Activated CD4-positive, alpha-beta T cell treated with anti-CD3 and anti-CD28 coated beads, Interleukin-2, amount 50 U/mL, for 16 hours (primary cell): Measurements from ENCODE around the gene ARHGAP9.
"Not testable (repeated sequence)": the region's sequence is repeated elsewhere in the genome, so short reads cannot be mapped to it uniquely, and the experiment has no call there.

ENCODE experiments used
- DNase-seq: peaks from one replicate; pipeline ENCODE4 v3.0.0-alpha.2; 2020

ARHGAP9 gene

DNA sequence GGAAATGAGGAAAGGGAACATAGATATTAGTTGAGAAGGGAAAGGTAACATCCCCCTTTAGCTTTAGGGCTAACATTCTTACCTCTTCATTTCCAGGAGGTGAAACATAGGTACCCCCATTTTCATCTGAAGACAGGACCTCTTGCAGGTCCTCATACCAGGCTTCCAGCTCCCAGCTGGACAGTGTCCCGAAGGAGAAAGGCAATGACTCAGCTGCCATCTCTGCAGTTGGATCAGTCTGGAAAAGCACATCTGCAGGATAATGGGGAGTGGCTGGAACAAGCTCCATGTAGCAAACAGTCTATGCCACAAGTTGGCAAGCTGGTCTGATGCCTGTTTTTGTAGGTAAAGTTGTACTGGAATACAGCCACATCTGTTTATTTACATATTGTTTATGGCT is 37.5 kb upstream of the ARHGAP9 start:
- no peak for DNase-seq

- no peak for DNase-seq
Observed at GRCh38 chr12:57516617-57517153, 37.0 kb upstream of the ARHGAP9 start.

DNA sequence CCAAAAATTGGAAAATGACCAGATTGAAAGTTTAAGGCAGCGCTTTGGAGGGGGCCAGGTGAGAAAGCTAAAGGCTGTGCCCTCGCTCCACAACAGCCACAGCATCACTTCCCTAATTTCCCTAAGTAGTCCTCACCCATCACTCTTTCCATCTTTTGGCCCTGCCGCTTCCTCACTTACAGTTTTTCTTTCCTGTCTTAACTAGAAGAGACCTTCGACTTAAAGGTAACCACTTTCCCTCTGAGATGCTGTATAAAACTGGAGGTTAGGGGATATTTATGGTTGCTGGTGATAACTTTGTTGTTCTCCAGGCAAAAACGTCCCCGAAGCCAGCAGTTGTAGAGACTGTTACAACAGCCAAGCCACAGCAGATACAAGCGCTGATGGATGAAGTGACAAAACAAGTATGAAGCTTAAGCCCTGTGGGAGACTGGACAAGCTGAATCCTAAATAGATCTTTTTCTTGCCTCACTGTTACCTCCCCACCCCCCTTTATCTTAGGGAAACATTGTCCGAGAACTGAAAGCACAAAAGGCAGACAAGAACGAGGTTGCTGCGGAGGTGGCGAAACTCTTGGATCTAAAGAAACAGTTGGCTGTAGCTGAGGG is 36.4 kb upstream of the ARHGAP9 start:
- DNase-seq: no peak

- DNase-seq: no peak
Observed at GRCh38 chr12:57515408-57515933, 35.8 kb upstream of the ARHGAP9 start.

- DNase-seq: no peak
Observed at GRCh38 chr12:57514720-57515407, 35.2 kb upstream of the ARHGAP9 start.

DNA sequence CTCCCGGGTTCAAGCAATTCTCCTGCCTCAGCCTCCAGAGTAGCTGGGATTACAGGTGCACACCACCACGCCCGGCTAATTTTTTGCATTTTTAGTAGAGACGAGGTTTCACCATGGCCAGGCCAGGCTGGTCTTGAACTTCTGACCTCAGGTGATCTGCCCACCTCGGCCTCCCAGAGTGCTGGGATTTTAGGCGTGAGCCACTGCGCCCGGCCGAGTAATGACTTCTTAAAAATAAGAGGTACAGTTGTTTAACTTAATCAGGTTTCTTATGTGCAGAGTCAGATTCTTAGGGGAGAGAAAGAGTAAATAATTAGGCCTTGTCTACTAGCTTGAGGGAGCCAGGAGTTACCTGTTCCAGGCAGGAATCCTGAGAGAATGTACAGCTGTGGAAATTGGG is 34.6 kb upstream of the ARHGAP9 start:
- not testable (repeated sequence) for DNase-seq

DNA sequence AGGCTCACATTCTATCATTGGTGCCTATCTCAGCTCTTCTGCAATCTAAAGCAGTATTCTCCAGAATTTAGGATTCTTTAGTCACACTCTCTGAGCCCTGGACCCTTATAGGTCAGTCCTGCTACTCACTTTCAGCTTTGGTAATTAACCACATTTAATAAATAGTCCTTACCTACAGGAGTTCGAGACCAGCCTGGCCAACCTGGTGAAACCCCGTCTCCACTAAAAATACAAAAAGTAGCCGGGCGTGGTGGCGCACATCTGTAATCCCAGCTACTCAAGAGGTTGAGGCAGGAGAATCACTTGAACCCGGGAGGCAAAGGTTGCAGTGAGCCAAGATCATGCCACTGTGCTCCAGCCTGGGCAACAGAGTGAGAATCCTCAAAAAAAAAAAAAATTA is 34.0 kb upstream of the ARHGAP9 start:
- not testable (repeated sequence) for DNase-seq

- no peak for DNase-seq
Observed at GRCh38 chr12:57513266-57513665, 33.6 kb upstream of the ARHGAP9 start.

GRCh38 chr12:57512665-57513064 is 33.0 kb upstream of the ARHGAP9 start:
- no peak for DNase-seq

DNA sequence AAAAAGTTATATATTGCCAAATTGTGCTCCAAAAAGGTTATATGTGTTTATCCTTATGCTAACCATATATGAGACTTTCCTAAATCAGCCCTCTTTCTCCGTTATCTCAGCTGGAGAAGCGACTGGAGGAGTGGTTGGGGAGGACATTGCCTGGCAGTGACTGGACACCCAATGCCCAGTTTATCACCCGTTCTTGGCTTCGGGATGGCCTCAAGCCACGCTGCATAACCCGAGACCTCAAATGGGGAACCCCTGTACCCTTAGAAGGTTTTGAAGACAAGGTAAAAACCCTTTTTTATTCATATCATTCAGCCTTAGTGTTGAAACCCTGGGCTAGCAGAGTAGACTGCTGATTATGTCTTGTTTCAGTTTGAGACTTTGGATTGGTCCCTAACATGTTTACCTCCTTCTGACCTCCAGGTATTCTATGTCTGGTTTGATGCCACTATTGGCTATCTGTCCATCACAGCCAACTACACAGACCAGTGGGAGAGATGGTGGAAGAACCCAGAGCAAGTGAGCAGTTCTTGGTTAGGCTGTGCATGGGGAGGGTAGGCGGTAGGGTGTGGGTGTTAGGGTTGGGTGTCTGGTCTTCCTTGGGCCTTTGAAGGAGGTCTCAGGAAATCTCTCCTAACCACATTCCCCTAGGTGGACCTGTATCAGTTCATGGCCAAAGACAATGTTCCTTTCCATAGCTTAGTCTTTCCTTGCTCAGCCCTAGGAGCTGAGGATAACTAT is 32.1 kb upstream of the ARHGAP9 start:
- no peak for DNase-seq

DNA sequence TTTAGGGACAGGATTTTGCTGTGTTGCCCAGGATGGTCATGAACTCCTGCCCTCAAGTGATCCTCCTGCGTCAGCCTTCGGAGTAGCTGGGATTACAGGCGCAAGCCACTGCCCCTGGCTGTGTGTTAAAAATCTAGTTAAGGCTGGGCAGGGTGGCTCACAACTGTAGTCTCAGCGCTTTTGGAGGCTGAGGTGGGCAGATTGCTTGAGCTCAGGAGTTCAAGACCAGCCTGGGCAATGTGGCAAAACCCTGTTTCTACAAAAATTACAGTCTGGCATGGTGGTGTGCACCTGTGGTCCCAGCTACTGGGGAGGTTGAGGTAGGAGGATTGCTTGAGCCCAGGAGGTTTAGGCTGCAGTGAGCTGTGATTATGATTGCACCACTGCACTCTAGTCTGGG is 31.5 kb upstream of the ARHGAP9 start:
- no peak for DNase-seq

DNA sequence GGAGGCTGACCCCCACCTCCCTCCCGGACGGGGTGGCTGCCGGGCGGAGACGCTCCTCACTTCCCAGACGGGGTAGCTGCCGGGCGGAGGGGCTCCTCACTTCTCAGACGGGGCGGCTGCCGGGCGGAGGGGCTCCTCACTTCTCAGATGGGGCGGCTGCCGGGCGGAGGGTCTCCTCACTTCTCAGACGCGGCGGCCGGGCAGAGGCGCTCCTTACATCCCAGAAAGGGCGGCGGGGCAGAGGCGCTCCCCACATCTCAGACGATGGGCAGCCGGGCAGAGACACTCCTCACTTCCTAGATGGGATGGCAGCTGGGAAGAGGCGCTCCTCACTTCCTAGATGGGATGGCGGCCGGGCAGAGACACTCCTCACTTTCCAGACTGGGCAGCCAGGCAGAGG is 28.1 kb upstream of the ARHGAP9 start:
- not testable (repeated sequence) for DNase-seq

DNA sequence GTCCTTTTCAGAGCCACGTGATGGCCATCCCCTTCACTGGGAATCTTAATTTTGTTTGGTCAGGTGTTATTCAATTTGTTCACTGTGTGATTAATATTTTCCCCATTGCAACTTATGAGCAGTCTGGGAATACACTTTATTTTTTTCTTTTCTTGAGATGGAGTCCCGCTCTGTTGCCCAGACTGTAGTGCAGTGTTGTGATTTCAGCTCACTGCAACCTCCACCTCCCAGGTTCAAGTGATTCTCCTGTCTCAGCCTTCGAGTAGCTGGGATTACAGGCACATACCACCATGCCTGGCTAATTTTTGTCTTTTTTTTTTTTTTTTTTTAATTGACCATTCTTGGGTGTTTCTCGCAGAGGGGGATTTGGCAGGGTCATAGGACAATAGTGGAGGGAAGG is 26.9 kb upstream of the ARHGAP9 start:
- not testable (repeated sequence) for DNase-seq

DNA sequence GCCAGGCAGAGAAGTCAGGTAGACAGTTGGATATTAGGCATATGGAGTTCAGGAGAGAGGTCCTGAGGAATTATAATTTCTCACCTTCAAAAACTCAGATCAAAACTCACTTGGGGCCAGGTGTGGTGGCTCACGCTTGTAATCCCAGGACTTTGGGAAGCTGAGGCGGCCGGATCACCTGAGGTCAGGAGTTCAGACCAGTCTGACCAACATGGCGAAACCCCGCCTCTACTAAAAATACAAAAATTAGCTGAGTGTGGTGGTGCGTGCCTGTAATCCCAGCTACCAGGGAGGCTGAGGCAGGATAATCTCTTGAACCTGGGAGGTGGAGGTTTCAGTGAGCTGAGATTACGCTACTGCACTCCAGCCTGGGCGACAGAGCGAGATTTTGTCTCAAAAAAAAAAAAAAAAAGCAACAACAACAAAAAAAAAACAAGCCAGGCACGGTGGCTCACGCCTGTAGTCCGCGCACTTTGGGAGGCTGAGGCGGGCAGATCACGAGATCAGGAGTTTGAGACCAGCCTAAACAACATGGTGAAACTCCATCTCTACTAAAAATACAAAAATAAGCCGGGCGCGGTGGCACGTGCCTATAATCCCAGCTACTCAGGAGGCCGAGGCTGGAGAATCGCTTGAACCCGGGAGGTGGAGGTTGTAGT is 22.8 kb upstream of the ARHGAP9 start:
- not testable (repeated sequence) for DNase-seq

GRCh38 chr12:57500213-57500612 is 20.5 kb upstream of the ARHGAP9 start:
- no peak for DNase-seq

DNA sequence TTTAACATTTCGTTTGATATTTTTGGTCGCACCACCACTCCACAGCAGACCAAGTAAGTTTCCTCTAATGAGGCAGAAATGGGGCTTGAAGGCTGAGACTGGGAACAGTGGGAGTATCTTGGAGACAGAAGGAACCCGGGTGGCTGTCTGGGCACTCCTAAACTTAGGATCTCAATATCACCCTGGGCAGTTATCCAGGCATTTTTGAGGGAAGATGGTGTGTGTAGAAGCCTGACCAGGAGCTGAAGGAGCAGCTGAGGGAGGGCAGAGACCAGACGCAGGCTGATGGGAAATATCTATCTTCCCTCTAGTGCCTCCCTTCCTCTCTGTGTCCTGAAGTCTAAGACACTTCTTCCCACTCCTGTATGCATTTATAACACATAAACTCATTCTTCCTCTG is 18.9 kb upstream of the ARHGAP9 start:
- no peak for DNase-seq

DNA sequence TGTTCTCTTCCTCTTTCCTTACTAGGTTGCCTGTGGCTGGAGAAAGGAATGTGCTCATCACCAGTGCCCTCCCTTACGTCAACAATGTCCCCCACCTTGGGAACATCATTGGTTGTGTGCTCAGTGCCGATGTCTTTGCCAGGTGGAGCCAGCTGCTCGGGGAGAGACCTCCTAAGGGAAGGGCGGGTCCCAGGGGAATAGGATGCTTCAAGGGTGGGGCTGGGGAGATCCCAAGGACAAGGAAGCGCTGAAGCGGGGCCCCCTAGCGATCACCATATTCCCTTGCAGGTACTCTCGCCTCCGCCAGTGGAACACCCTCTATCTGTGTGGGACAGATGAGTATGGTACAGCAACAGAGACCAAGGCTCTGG is 18.5 kb upstream of the ARHGAP9 start:
- no peak for DNase-seq

DNA sequence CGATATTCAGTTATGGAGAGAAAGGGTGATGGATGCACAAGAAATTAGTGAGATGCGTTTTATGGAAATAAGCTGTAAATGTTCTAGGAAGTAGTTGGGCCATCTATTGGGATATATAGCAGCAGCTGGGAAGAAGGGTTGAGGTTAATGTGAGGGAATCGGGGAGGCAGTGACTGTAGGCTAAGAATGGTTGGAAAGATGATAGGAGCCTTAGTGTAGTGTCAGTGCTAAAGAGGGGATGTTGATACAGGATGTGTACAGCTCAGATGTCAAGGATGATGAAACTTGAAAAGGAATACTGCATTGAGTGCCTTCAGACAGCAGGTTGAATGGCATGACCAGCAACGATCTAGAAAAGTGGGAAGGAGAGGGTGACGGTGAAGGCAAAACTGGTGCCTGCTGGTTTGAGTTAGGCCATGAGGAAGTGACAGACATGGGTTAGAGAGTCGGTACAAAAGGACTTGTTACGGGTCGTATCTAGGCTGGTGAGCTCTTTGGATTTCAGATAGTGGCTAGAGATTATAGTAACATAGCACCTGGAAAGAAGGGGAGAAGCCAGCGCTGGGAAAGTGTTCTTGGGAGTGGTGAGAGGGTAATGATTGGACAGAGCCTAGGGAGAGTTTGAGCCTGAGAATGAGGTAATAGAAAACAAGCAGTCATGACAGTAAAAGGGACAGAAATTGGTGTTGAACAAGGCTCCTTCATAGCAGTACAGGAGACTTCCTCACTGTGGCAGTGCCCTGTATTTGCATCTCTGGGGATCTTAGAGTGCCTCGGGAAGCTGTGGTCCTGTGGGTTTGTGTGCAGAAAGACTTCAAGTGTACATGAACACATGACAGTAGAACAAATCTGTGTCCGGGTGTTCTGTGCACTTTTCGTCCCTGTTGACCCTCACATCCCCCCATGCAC is 17.8 kb upstream of the ARHGAP9 start:
- no peak for DNase-seq

DNA sequence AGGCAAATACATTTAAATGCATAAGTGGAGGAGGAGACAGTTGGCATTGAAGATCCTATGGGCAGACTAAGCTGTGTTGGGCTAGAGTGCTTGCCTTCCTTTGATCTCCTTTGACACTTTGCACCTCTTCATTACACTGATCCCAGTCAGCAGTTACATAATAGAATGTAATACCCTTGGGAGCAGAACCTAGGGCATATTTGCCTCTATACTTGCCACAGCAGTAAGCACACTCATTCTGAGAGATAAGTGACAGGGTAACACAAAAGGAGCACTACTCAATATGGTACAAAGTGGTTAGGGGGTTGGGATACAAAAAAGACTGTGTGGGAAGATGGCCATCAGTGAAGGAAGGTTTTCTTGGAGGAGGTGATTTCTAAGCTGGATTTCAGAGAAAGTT is 17.2 kb upstream of the ARHGAP9 start:
- peak; percentile 45 for DNase-seq

GRCh38 chr12:57495051-57495701 is 15.5 kb upstream of the ARHGAP9 start:
- DNase-seq: not testable (repeated sequence)
